Endothelial cell of umbilical vein (primary cell): ENCODE results near the gene NANOS3. TPM values are rescaled to one million over a fixed set of nuclear protein-coding genes. Genes with fewer than 3 reads are reported as not detected.

Experiments
- BruUV-seq: library from RNA; stranded (reverse); fragments of 400-500 nt; replicated peaks from 2 replicates; lab custom pipeline; 2021; lab: Mats Ljungman, UMichigan
- CTCF ChIA-PET: fragments of 300-600, 350-600 bp; sonication (Branson Sonifier 250); formaldehyde crosslinking; loops from one replicate; lab custom pipeline; 2021; ENCODE audit warnings: antibody characterized with exemption, inconsistent platforms; lab: Charles Lee
- POLR2A ChIA-PET: fragments of 300-600, 350-600 bp; sonication (Branson Sonifier 250); formaldehyde crosslinking; loops from one replicate; lab custom pipeline; 2021; ENCODE audit warnings: antibody characterized with exemption, inconsistent platforms; lab: Charles Lee
- DNase-seq: peaks from one replicate; pipeline ENCODE4 v3.0.0-alpha.2; 2011; ENCODE audit warnings: low read depth, low spot score
- FAIRE-seq: peaks from 2 replicates; lab custom pipeline; 2011; peaks lifted over from hg19 to GRCh38; lab: Jason Lieb, UNC
- H2AFZ ChIP-seq: 2 replicates; pipeline ENCODE4 v1.6.0; 2012; ENCODE audit warnings: low read depth, low read length, control low read depth, inconsistent platforms
- H3K27ac ChIP-seq: 2 replicates; pipeline ENCODE4 v1.5.1; 2011; ENCODE audit warnings: low read depth, mild to moderate bottlenecking, control low read depth, low read length, moderate library complexity; ENCODE audit not compliant: insufficient read depth
- H3K27me3 ChIP-seq, 2 experiments: 2 replicates each; pipeline versions ENCODE4 v1.6.0 to v1.6.1; 2011; ENCODE audit warnings: low read length in 2 of 2, mixed read lengths in 1 of 2; ENCODE audit not compliant: control insufficient read depth in 2 of 2, insufficient read depth in 2 of 2
- H3K36me3 ChIP-seq, 2 experiments: 2 replicates in 1 of 2; 3 replicates in 1 of 2; pipeline ENCODE4 v1.5.1; 2011; ENCODE audit warnings: low read length in 2 of 2, mild to moderate bottlenecking in 1 of 2, moderate library complexity in 1 of 2; ENCODE audit not compliant: control insufficient read depth in 2 of 2, insufficient read depth in 2 of 2; ENCODE audit errors: extremely low read depth in 1 of 2
- H3K4me1 ChIP-seq: 3 replicates; pipeline ENCODE4 v1.5.1; 2011; ENCODE audit warnings: mild to moderate bottlenecking, low read length; ENCODE audit not compliant: control insufficient read depth, insufficient read depth; ENCODE audit errors: extremely low read depth
- H3K4me2 ChIP-seq: 2 replicates; pipeline ENCODE4 v1.6.1; 2011; ENCODE audit warnings: low read length, control low read depth, mixed read lengths; ENCODE audit not compliant: insufficient read depth
- H3K4me3 ChIP-seq, 3 experiments: fragments of 200-600 bp in 1 of 3; sonication (generic), shearing (Covaris generic) in 1 of 3; replicated peaks in 1 of 3; 2 replicates each; pipeline ENCODE4 v1.5.1; 2011 to 2016; ENCODE audit warnings: control low read depth in 3 of 3, low read length in 3 of 3, mild to moderate bottlenecking in 2 of 3, inconsistent platforms in 1 of 3, low read depth in 1 of 3, moderate library complexity in 1 of 3; ENCODE audit not compliant: insufficient read depth in 1 of 3
- H3K79me2 ChIP-seq: 2 replicates; pipeline ENCODE4 v1.6.0; 2012; ENCODE audit warnings: low read length, inconsistent platforms; ENCODE audit not compliant: control insufficient read depth, insufficient read depth
- H3K9ac ChIP-seq: replicated peaks from 2 replicates; pipeline ENCODE3; 2011; ENCODE audit warnings: low read length, control low read depth; ENCODE audit not compliant: insufficient read depth; ENCODE audit errors: extremely low read depth
- H3K9me1 ChIP-seq: replicated peaks from 3 replicates; pipeline ENCODE4 v1.6.0; 2011; ENCODE audit warnings: mild to moderate bottlenecking, low read length; ENCODE audit not compliant: control insufficient read depth, insufficient read depth; ENCODE audit errors: extremely low read depth
- H3K9me3 ChIP-seq: replicated peaks from 2 replicates; pipeline ENCODE4 v1.5.1; 2012; ENCODE audit warnings: low read length, inconsistent platforms; ENCODE audit not compliant: control insufficient read depth, insufficient read depth
- H4K20me1 ChIP-seq: replicated peaks from 2 replicates; pipeline ENCODE3; 2011; ENCODE audit warnings: mild to moderate bottlenecking, low read length; ENCODE audit not compliant: control insufficient read depth, insufficient read depth; ENCODE audit errors: extremely low read depth
- EZH2 ChIP-seq: IDR thresholded peaks from 2 replicates; pipeline ENCODE4 v1.6.1; 2012; ENCODE audit warnings: borderline replicate concordance, low read depth, mild to moderate bottlenecking, moderate library complexity, low read length, inconsistent platforms; ENCODE audit not compliant: severe bottlenecking
- FOS ChIP-seq: IDR thresholded peaks from 2 replicates; pipeline ENCODE4 v1.6.1; 2011; ENCODE audit warnings: mild to moderate bottlenecking, low read length, moderate library complexity, borderline replicate concordance; ENCODE audit not compliant: insufficient read depth
- GATA2 ChIP-seq: IDR thresholded peaks from 2 replicates; pipeline ENCODE4 v1.7.0; 2011; ENCODE audit warnings: low read depth, mild to moderate bottlenecking, moderate library complexity, mixed read lengths, low read length; ENCODE audit not compliant: insufficient read length, insufficient read depth
- JUN ChIP-seq: IDR thresholded peaks from 2 replicates; pipeline ENCODE4 v1.6.1; 2011; ENCODE audit warnings: borderline replicate concordance, low read depth; ENCODE audit not compliant: insufficient read length, insufficient read depth
- MYC ChIP-seq: IDR thresholded peaks from one replicate; pipeline ENCODE4 v1.6.1; 2011; ENCODE audit warnings: mild to moderate bottlenecking, low read depth, low read length
- POLR2A ChIP-seq: IDR thresholded peaks from 2 replicates; pipeline ENCODE4 v1.6.1; 2012; ENCODE audit warnings: low read depth, mild to moderate bottlenecking, control low read depth, low read length
- POLR2AphosphoS5 ChIP-seq: IDR thresholded peaks from 2 replicates; pipeline ENCODE4 v1.6.1; 2012; ENCODE audit warnings: low read depth, mild to moderate bottlenecking, control low read depth, low read length, moderate library complexity; ENCODE audit not compliant: insufficient read depth
- dilution Hi-C: fragments of 300-500 bp; cut with MboI; formaldehyde crosslinking; loops from one replicate; pipeline ENCODE4 v1.15.0; 2019; ENCODE audit warnings: low sequenced_read_pairs; ENCODE audit not compliant: extremely low pct_ligation_motif_present
- intact Hi-C: fragments of 100-400 bp; cut with micrococcal nuclease; formaldehyde crosslinking; loops from one replicate; pipeline ENCODE4 v1.10.0; 2022
- polyA plus RNA-seq, 4 experiments: library from polyadenylated mRNA; depleted of rRNA in 3 of 4; stranded (reverse) in 3 of 4; unstranded in 1 of 4; fragments of >200 nt; gene quantifications; 2 replicates each; pipeline versions ENCODE4 v1.2.1 to v1.2.3, GENCODE V29; 2011 to 2012; ENCODE audit warnings: missing spikeins in 1 of 4
- total RNA-seq: library from RNA; stranded (reverse); gene quantifications from 2 replicates; pipeline ENCODE4 v1.2.3, GENCODE V29; 2021
- TF ChIP-seq, protein P1 (sequence below): IDR thresholded peaks from 2 replicates; pipeline ENCODE4 v1.6.1; 2011; ENCODE audit not compliant: insufficient read depth, insufficient read length
- TF ChIP-seq, protein P2 (sequence below), 2 donors: IDR thresholded peaks; 1 replicate in 1 of 2; 2 replicates in 1 of 2; pipeline ENCODE4 v1.5.1; 2011; ENCODE audit warnings: low read length in 2 of 2, mild to moderate bottlenecking in 2 of 2, moderate library complexity in 2 of 2, control low read depth in 1 of 2, inconsistent platforms in 1 of 2, low read depth in 1 of 2; ENCODE audit not compliant: insufficient read depth in 1 of 2; ENCODE audit errors: extremely low read depth in 1 of 2

Gene NANOS3
- total and polyA plus RNA-seq, 2 donors (not counting 3 experiments of a cell fraction or from before 2014, with no cell fraction given) = 1.0 to 4.4 TPM

DNA sequence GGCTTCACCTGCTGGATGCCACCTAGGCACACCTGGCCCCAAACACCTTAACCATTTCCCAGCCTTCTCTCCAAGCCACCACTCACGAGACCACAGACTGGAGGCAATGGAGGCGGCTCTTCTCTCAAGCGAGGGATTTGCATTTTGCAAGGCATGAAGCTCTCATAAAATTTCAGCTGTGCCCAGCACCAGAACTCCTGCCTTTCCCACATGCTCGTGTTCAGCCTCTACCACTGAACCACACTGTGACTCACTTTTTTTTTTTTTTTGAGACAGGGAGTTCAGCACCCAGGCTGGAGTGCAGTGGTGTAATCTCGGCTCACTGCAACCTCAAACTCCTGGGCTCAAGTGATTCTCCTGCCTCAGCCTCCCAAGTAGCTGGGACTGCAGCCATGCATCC is 10.6 kb downstream of the NANOS3 start:
- Histone ChIP-seq H2AFZ (no peak overlapping the region), H3K9me1 (no peaks in the 10 kb centered on the region), H3K79me2 (no peaks in the 10 kb centered on the region), H3K36me3 (no peaks in the 10 kb centered on the region), H3K4me3 (no peak overlapping the region), H3K9ac (no peak overlapping the region), H3K4me2 (no peak overlapping the region), H3K9me3 (no peaks in the 10 kb centered on the region), H4K20me1 (no peaks in the 10 kb centered on the region), H3K27ac (no peak overlapping the region), H3K27me3 (no peaks in the 10 kb centered on the region), H3K4me1 (peaks cover 1% of the 10 kb centered on the region)
- no TSS peak for BruUV-seq
- TF ChIP-seq GATA2 (no peak), MYC (no peak), POLR2A (no peak), FOS (no peak), EZH2 (no peak), JUN (no peak), POLR2AphosphoS5 (no peak)
- TF ChIP-seq, protein P1, sequence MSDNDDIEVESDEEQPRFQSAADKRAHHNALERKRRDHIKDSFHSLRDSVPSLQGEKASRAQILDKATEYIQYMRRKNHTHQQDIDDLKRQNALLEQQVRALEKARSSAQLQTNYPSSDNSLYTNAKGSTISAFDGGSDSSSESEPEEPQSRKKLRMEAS = no peak
- TF ChIP-seq, protein P2, sequence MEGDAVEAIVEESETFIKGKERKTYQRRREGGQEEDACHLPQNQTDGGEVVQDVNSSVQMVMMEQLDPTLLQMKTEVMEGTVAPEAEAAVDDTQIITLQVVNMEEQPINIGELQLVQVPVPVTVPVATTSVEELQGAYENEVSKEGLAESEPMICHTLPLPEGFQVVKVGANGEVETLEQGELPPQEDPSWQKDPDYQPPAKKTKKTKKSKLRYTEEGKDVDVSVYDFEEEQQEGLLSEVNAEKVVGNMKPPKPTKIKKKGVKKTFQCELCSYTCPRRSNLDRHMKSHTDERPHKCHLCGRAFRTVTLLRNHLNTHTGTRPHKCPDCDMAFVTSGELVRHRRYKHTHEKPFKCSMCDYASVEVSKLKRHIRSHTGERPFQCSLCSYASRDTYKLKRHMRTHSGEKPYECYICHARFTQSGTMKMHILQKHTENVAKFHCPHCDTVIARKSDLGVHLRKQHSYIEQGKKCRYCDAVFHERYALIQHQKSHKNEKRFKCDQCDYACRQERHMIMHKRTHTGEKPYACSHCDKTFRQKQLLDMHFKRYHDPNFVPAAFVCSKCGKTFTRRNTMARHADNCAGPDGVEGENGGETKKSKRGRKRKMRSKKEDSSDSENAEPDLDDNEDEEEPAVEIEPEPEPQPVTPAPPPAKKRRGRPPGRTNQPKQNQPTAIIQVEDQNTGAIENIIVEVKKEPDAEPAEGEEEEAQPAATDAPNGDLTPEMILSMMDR (IDR thresholded peaks at IDR 0.05; ENCODE audit: extremely low read depth in 1 of 2, insufficient read depth in 1 of 2, low read depth in 1 of 2, low read length in 2 of 2) = no peak
- DNase-seq (no peak), FAIRE-seq (no peak)
- intact Hi-C loops (no loop called here), dilution Hi-C loops (no loop called here)
- ChIA-PET POLR2A (interaction anchor here (0.7 kb wide), 1 partner anchor 51 kb away, joined by 6 read pairs; the partner anchor contains the start of gene PODNL1), CTCF (interaction anchor here (0.7 to 1.2 kb wide), 3 partner anchors 171 to 243 kb away, joined by 3 to 5 read pairs (median 4); partner anchors contain the start of gene MISP3)
